ENCODE data around the gene RALGPS1. TPM values are rescaled to one million over a fixed set of nuclear protein-coding genes. Genes with fewer than 3 reads are reported as not detected.

The RALGPS1 gene
- polyA plus RNA-seq, 1 experiment: 1.7 TPM

DNA sequence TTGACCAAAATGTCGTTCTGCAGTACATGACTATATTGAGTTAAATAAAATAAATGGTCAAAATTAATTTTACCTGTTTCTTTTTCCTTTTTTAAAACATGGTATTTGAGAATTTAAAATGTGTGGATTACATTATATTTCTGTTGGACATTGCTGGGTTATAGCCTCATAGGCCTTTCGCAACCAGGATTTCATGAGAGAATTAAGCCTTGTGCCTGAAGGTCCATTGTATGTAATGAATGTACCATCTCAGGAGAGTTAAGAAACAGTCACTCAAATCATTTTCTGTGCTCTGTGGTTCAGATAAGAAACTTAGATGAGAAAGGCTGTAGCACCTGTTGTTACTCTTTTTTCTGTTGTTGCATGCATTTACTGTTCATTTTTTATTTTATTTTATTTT is 104.4 kb downstream of the RALGPS1 start:
- TF ChIP-seq, protein P1, sequence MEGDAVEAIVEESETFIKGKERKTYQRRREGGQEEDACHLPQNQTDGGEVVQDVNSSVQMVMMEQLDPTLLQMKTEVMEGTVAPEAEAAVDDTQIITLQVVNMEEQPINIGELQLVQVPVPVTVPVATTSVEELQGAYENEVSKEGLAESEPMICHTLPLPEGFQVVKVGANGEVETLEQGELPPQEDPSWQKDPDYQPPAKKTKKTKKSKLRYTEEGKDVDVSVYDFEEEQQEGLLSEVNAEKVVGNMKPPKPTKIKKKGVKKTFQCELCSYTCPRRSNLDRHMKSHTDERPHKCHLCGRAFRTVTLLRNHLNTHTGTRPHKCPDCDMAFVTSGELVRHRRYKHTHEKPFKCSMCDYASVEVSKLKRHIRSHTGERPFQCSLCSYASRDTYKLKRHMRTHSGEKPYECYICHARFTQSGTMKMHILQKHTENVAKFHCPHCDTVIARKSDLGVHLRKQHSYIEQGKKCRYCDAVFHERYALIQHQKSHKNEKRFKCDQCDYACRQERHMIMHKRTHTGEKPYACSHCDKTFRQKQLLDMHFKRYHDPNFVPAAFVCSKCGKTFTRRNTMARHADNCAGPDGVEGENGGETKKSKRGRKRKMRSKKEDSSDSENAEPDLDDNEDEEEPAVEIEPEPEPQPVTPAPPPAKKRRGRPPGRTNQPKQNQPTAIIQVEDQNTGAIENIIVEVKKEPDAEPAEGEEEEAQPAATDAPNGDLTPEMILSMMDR (IDR thresholded peaks at IDR 0.05; ENCODE audit: insufficient read depth, low read depth, low read length): no peak
- POLR2A ChIA-PET: no interaction called here

DNA sequence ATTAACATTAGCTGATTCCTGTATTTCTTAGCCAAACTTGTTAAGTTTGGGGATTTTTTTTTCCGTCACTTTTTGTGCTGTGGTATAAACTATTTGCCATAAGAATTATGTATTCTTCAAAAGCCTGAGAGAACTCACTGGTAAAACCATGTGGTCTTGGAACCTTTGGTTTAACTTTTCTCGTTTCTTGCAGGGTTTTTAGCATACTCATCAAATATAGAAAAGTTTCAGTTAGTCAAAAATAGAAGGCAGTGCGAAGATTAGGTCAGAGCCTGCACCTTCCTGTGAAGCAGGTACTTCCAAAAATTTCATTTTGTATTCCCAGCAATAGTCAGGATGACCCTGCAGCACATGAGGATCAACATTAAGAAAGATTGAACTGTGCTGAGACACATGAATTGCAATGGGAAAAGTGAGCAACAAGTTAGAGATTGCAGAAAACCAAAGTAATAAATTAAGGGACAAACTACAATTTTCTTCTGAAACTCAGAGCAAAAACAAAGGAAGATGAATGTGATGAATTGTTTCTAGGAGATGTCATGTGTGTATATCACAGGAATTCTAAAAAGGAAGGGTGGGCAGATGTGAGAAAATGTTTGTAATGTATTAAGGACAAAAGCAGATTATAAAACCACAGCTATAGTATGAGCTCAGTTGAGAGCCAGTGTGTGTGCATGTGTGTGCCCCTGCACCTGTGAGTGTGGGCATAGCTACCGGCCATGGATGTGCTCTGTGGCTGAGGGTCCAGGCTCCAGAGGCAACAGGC is 105.6 kb downstream of the RALGPS1 start:
- DNase-seq (ENCODE audit: low read depth): no peak
- Histone ChIP-seq H3K36me3 (ENCODE audit: control insufficient read depth, insufficient read depth, low read length) (no peaks in the 10 kb centered on the region), H3K27me3 (ENCODE audit: control insufficient read depth, insufficient read depth, low read length) (no peaks in the 10 kb centered on the region; the same call in 1 of the 2 replicates), H3K4me3 (ENCODE audit: low read depth, low read length) (no peak overlapping the region)
- POLR2A ChIA-PET: no interaction called here
- CTCF ChIA-PET: no interaction called here
- TF ChIP-seq, protein P1 (IDR thresholded peaks at IDR 0.05; ENCODE audit: insufficient read depth, low read depth, low read length): no peak

More for the DNA sequence above, 104.4 kb downstream of the RALGPS1 start:
- no peak overlapping the region for H3K4me3 ChIP-seq (ENCODE audit: low read depth, low read length)
- DNase-seq (ENCODE audit: low read depth): no peak
- CTCF ChIA-PET: no interaction called here
- no peaks in the 10 kb centered on the region; the same call in 1 of the 2 replicates for H3K27me3 ChIP-seq (ENCODE audit: control insufficient read depth, insufficient read depth, low read length)
- no peaks in the 10 kb centered on the region for H3K36me3 ChIP-seq (ENCODE audit: control insufficient read depth, insufficient read depth, low read length)

DNA sequence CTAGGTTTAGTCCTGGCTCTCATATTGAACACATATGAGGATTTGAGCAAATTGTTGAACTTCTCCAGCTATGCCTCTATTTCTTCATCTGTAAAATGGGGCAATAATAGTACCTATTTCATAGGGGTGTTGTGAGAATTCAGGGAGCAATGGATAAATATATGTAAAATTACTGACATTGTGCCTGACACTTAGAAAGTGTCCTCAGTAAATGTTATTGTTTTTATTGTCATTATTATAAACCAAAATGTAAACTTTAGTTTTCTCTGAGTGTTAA is 106.2 kb downstream of the RALGPS1 start:
- POLR2A ChIA-PET: no interaction called here
- no peak for DNase-seq (ENCODE audit: low read depth)

DNA sequence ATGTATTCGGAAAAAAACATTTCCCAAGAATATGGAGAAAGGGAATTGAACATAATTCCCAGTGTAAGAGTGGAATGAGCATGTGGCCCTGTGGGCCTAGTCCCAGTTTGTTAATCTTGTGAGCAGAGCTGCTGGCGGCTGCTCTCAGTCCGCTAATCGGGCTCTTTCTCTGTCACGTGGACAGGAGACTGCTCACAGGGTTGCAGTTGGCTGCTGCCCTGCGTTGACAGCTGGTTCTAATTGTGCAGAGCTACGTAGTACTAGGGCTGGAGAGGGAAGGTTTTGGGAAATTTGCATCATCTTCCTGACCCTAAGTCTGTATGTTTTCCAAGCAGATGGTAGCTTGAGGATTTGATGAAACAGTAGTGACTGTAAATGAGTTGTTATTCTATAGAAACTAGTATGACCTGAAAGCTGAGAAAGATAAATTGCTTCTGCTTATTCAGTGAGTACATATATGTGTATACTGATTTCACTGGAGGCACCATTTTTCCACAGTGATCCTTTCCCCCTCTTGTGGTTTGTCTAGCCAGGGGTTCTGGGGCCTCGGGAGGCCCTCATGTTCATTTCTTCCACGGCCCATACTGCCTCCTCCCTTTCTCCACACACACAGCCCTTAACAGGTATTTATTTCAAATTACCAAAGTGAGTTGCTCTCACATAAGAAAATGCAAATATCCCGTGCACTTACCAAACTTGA is 107.2 kb downstream of the RALGPS1 start:
- ChIA-PET POLR2A (no interaction called here), CTCF (interaction anchor here (1.1 kb wide), 1 partner anchor 177 kb away, joined by 3 read pairs; no protein-coding TSS in a partner anchor)
- H3K27me3 ChIP-seq (ENCODE audit: control insufficient read depth, insufficient read depth, low read length): no peaks in the 10 kb centered on the region

More for the DNA sequence above, 106.2 kb downstream of the RALGPS1 start:
- H3K36me3 ChIP-seq (ENCODE audit: control insufficient read depth, insufficient read depth, low read length): no peaks in the 10 kb centered on the region
- CTCF ChIA-PET: no interaction called here
- H3K4me3 ChIP-seq (ENCODE audit: low read depth, low read length): no peak overlapping the region
- H3K27me3 ChIP-seq (ENCODE audit: control insufficient read depth, insufficient read depth, low read length): no peaks in the 10 kb centered on the region; the same call in 1 of the 2 replicates
- TF ChIP-seq, protein P1 (IDR thresholded peaks at IDR 0.05; ENCODE audit: insufficient read depth, low read depth, low read length): no peak

More for the DNA sequence above, 107.2 kb downstream of the RALGPS1 start:
- TF ChIP-seq, protein P1 (IDR thresholded peaks at IDR 0.05; ENCODE audit: insufficient read depth, low read depth, low read length): no peak
- no peaks in the 10 kb centered on the region for H3K36me3 ChIP-seq (ENCODE audit: control insufficient read depth, insufficient read depth, low read length)
- DNase-seq (ENCODE audit: low read depth): peak; percentile 96
- no peak overlapping the region for H3K4me3 ChIP-seq (ENCODE audit: low read depth, low read length)

Data from BJ (cell line).